Stimulated activated CD8-positive, alpha-beta memory T cell treated with anti-CD3 and anti-CD28 coated beads, Interleukin-4, amount 100 ng/mL, for 24 hours (primary cell): ENCODE data around the gene ADPRM.
"Not testable (repeated sequence)": the region's sequence is repeated elsewhere in the genome, so short reads cannot be mapped to it uniquely, and the experiment has no call there.

ENCODE experiments used
- DNase-seq: peaks from one replicate; pipeline ENCODE4 v3.0.0-alpha.2; 2020; ENCODE audit warnings: low read depth

ADPRM gene, protein sequence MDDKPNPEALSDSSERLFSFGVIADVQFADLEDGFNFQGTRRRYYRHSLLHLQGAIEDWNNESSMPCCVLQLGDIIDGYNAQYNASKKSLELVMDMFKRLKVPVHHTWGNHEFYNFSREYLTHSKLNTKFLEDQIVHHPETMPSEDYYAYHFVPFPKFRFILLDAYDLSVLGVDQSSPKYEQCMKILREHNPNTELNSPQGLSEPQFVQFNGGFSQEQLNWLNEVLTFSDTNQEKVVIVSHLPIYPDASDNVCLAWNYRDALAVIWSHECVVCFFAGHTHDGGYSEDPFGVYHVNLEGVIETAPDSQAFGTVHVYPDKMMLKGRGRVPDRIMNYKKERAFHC

DNA sequence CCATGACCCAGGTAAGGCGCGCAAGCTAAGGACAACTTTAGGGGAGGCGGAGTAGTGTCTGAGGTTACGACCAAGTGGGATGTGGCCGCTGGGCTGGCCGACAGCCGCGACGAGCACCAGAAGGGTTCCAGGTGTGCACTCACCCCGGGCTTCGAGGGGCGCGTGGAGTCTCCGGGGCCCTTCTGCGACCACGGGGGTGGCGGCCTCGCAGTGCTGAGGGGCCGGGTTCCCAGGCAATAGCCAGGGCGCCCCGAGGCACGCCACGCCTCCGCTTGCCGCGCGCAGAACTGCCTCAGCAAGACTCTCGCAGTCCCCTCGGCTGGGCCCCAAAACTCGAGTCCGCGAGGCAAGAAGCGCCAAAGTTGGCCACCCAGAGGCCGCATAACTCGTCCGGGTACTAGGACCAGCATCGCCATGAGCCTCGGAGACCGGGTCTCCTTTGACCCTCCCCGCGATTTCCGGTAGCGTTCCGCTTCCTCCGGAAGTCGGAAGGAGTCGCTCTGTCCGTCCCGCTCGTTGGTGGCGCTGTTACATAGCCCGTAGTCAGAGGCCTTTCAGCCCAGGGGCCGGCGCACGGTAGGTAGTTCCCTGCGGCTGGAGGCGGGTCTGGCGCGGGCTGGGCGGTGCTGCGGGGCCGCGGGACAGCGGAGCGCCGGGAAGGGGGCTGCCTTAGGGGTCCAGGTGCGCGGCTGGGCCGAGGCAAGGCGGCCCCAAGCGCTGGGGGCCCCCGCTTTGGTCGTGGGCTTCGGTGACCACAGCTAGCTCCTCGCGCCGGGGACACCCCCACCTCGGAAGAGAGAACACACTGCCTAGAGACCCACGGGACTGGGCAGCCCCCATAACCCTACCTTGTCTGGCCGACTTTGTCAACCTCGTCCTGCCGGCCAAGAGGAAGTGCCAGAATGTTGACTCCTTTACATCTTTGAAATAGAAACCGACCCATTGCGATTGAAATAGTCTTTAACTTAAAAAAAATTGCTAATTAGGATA is at the start of gene ADPRM, which contains the start of gene SCO1:
Gene ADPRM, plus strand, starts transcription at position 503 of the 990 bp plus-strand sequence. CDS start 7,333 bp downstream, outside the sequence.
Gene SCO1, minus strand, starts transcription at position 442 of the 990 bp plus-strand sequence. Its CDS starts 26 bp downstream, at position 416.
- DNase-seq, result peak; percentile 85

DNA sequence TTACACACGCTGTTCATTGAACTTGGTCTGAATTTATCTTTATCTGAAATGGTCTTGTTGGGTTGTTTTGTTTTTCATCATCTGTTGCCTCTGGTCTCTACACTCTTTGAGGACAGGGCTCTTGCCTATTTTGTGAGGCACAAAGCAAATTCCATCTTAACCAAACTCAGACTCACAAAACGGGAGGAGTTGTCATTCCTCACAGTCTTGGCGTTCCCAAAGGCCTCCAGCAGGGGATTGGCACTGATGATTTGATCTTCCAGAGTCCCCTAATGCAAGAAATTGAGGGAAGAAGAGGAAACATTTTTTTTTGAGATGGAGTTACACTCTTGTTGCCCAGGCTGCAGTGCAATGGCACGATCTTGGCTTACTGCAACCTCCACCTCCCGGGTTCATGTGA is 49.0 kb upstream of the ADPRM start:
- no peak for DNase-seq

DNA sequence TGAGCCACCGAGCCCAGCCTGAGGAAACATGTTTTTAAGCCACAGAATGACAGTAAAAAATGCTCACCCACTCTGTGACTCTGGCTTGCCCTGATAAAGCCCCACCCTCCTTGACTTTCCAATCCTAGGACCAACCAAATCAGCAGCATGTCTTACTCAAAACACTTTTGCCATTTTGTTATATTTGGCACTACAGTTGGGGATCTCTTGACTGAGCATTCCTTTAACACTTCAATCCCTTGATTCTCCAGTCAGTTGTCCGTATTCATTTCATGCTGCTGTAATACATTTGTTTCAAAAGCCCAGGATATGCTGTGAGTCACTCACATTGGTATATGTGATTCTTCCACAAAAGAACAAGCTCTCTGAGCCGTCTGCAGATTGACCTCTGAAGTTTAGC is 48.4 kb upstream of the ADPRM start:
- DNase-seq, result no peak

DNA sequence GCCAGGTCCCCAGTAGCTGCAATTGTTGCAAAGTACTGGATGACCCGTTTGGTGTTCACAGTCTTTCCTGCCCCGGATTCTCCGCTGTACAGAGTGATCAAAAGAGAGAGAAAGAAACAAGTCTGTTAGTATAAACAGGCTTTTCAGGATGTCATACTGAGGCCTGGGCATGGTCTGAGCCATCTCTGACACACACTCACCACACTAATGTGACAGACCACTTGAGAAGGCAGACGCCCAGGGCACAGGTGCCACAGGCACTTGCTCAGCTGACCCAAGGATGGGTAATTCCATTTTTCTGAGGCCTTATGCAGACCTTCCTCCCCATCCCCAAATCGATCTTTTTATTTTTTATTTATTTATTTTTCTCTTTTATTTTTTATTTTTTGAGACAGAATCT is 47.8 kb upstream of the ADPRM start:
- no peak for DNase-seq

DNA sequence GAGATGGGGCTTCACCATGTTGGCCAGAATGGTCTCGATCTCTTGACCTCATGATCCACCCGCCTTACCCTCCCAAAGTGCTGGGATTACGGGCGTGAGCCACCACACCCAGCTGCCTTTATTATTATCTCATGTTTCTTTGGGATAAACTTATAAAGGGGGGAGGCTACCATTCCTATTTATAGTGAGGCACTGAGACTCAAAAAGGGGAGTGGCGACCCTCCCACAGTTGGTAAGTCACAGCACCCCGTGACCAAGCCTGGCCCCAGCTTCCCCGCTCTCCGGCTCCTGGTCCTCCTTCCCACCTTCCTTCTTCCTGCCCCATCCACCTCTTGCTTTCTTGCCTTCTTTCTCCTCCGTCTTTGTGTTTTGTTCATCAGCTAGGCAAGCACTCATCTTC is 45.5 kb upstream of the ADPRM start:
- DNase-seq, result no peak

DNA sequence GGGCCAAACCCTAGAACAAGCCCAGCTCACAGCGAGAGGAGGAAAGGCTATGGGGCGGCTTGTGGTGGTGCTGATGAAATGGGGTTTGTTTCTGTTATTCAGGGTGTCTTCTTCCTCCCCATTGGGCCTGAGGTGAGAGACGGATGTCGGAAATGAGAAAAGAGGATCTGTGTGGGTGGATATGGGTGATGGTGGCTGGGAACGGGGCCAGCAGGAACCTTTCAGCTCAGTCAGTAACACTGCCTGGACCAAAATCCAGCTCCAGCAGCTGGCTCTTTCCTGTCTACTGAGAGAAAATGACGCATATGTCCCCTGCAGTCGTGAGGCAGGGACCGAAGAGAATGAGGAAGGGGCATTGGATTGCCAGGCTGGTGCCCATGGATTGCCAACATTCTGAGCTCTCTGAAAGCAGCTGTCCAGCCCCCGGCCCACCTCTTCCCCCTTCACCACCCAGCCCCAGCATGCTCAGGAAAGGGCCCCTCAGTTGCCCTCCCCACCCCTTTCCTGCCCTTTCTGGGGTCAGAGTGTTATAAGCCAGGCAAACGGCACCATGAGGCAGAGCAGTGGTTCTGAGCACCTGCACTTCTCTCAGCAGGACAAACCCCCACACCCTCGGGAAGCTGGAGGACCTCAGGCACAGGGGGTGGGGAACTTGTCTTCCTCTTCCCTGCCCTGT is 44.3 kb upstream of the ADPRM start:
- no peak for DNase-seq

DNA sequence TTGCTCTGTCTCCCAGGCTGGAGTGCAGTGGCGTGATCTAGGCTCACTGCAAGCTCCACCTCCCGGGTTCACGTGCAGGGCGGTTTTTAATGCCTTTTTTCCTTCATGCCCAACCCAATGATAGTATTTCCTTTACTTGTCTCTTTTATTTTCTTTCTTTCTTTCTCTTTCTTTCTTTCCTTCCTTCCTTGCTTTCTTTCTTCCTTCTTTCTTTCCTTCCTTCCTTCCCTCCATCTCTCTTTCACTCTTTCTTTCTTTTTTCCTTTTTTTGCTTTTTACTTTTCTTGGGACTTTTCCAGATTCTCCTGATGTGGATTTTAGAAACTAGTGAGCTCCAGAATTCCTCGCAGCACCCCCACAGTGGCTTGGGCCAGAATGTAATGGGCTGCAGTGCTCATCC is 43.4 kb upstream of the ADPRM start:
- DNase-seq, result no peak

DNA sequence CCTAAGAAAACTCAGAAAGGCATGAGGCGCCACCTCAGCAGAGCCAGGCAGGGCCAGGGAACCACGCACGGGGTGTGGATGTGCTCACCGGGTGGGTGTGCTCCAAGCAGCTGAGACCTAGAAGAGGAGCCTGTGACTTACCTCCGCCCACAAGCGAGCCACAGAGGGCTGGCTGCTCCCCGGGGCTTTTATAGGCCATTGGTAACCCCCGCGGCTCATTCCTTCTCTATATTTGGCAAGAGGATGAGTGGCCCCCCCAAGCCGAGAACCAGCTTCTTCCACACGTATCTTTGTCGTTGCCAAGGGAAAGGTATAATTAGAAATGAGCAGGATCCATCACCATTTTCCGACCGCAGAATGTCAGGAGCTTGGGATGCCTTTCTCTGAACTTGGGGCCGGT is 40.2 kb upstream of the ADPRM start, which contains the start of gene MYH3:
Gene MYH3, minus strand, starts transcription at position 162 of the 400 bp plus-strand sequence. CDS start 2,245 bp downstream, outside the sequence.
- no peak for DNase-seq

DNA sequence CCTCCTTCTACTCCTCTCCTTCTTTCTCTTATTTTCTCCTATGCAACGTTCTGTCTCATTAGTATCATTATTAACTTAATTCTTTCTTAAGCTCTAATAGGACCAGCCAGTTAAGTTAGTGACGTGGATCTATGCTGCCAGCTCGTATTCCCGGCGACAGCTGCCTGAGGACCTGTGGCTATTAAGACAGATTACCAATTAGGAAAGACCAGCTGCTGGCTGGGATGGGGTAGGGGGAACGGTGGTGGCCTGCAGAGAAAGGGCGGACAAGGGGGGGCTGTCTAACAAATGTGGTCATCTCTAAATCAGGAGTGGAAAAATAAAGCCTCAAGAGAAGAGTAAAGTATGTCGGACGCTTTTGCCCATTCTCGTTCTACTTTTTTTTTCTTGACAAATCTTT is 39.5 kb upstream of the ADPRM start:
- no peak for DNase-seq

DNA sequence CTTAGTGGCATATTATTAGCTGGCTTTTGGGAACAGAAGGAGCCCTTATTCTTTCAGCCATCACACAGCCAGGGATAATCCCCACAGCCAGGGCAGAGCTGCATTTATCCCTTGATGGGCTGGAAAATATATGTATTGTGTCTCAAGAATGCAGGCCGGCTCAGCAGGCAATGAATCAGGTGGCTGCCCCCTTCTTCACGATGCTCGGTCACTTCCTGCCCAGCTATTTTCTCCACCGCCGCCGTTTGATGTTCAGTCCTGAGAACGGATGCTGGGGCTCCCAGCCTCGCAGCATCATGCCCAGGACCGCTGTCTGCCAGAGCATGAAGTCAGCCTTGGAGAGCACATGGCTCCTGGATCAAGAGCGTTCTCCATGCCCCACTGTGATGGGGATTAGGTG is 36.0 kb upstream of the ADPRM start:
- DNase-seq, result no peak

DNA sequence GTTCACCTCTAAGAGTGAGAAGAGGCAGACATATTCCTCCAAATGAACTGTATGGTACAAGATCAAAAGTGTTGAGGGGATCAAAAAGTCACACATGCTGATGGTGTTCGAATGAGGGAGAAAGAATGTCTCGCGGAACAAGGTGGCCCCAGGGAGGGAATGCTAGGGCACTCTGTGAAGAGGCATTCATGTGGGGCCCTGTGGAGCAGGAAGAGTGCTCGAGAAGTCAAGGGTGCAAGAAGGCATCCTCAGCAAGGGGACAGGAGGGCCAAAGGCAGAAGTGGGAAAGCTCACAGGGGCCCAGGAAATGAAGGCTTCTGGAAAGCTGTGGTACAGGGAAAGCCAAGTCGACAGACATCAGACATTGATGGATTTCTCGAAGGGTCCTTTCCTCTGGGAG is 34.2 kb upstream of the ADPRM start:
- no peak for DNase-seq

DNA sequence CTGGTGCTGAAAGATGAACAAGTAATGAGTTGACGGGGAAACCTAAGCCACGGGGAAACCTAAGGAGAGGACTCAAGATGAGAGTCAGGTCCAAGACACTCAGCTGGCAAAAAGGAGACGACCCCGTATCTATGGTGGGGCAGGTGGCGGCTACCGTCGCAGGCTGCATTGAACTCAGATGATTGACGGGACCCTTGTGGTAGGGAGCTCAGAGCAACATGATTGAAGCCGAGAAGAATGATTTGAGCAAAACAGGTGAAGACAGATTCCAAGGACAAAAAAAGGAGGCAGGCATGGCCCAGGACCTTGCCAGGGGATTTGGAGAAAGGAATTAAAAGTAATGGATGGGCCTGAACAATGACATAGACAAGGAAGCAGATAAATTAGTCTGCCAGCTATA is 32.8 kb upstream of the ADPRM start:
- no peak for DNase-seq

DNA sequence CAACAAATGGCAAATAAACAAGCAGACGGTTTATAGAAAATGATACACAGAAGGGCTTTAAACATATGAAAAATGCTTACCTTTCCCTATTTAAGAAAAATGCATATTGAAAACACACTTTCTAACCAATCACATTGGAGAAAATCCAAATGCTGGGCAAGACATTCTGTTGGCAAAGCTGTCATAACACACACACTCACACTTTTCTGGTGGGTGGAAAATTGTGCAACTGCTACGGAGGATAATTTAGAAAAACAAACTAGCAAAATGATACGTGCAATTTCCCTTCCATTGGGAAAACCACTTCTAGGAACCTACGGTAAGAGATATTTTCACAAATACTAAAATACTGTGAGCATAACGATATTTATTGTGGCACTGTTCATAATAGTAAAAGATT is 30.5 kb upstream of the ADPRM start:
- no peak for DNase-seq

DNA sequence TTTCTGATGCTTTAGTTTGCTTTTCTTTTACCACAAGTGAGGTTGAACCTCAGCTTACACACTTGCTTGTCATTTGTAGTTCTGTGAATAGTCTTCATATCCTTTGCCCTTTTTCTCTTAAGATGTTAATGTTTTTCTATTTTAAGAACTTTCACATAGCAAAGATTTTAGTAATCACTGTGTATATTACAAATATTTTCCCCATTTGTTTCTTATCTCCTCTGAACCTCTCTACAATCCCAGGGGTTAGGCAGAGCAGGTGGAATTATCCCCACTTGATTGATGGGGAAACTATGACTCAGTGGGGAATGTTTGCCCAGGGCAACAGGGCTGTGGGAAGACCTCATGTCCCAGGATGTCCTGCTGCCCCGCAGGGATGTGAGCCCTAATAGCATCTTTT is 28.6 kb upstream of the ADPRM start:
- DNase-seq, result no peak

DNA sequence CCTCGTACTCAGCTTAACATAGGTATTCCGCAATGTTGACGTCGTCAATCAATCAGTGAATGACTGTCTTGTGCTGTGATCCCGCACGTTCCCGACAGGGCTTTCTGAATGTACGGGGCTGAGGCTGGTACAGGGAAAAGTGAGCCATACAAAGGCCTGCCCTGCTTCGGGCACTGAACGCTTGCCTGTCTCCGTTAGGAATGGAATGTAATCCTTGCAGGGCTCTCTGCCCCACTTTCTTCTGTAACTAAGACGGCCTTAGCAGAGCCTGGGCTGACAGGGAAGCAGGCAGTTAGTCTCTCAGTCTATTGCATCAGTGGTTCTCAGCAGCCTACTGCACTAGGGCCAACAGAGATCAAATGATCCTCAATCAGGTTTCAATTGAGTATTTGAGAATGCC is 24.1 kb upstream of the ADPRM start:
- no peak for DNase-seq

DNA sequence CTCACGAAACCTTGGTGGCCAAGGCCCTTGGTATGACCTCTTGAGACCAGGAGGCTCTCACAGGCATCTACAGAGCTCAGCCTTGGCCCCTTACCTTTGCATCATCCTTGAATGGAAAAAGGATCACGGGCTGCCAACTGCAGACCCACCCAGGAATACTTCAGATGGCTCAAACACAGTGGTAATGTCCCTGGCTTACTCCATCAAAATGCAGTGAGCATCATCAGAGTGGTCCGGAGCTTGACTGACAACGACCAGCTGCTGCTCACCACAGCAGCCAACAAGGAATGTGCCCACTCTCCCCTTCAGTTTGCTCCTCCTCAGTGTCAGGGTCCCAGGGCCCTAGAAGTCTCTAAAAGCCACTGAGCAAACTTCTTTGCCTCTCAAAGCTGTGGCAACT is 22.7 kb upstream of the ADPRM start:
- DNase-seq, result no peak

DNA sequence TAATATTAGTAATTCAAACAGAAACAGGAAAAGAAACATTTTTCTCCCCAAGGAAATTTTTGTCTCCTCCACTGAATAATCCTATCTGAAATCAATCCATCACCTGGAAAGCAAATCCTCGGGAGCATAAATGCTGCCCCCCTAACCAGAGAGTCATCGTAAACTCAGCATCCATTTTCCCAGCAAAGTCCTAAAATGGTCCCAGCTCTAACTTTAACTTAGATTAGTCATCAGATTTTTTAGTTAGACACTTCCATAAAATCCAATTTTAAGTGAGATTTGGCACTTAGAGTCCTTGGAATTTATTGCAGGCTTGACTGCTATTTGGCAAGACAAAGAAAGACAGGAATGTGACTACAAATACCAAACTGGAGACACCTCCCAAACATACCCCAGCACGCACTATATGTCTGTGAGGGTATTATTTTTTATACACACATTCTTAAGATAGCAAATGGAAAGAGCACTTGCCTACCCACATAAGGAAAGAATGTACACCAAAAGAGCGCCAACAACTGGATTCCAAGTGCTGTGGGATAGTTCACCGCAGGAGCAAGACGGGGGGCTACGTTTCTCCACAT is 15.4 kb upstream of the ADPRM start:
- no peak for DNase-seq

DNA sequence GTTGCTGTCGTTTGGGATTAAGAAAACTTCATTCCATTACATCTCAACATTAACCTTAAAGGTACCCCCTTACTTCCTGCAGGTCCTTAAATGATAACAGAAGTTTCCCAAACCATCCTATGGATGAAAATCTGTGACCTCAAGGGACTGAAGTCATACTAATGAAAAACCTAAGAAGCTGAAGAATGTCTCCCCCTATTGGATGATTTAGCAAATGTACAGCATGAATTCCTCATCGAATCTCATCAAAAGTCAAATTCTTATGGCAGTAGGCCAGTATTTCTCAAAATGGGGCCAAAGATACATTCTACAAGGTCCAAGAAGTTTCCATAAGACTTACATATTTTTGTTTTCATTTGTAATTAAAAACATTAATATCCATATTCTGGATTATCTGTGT is 13.5 kb upstream of the ADPRM start:
- no peak for DNase-seq

DNA sequence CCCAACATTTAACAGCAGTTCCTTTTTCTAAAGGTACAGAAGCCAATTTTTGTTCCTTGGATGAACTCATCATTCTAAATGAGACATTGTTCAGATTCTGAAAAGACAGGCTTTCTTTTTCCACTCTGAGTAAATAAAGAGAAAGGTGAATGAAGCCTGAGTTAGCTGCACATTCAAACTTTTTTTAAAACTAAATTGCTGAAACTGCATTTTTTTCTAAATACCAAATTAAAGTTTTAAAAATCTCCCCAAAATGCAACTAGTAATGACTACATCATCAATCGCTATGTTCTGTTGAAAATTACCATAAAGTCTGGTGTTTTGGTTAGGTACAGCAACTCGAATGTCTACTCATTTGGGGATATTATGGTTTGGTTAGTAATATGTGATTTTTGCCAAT is 9.9 kb upstream of the ADPRM start:
- DNase-seq, result no peak

DNA sequence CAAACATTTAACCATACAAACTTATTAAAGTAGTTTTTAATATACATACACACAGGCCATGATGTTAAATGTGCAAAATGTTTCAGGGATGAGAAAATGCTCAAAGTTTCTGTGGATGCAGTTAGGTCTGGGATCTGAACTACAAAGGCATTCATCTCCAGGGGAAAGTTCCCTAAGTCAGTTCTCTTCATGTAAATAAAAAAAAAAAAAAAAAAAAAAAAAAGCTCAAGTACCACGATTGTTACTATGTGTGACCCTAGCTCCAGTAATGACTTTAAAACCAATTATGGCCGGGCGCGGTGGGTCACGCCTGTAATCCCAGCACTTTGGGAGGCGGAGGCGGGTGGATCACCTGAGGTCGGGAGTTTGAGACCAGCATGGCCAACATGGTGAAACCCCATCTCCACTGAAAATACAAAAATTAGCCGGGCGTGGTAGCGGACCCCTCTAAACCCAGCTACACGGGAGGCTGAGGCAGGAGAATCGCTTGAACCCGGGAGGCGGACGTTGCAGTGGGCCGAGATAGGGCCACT is 1.5 kb upstream of the ADPRM start:
- DNase-seq, result not testable (repeated sequence)

DNA sequence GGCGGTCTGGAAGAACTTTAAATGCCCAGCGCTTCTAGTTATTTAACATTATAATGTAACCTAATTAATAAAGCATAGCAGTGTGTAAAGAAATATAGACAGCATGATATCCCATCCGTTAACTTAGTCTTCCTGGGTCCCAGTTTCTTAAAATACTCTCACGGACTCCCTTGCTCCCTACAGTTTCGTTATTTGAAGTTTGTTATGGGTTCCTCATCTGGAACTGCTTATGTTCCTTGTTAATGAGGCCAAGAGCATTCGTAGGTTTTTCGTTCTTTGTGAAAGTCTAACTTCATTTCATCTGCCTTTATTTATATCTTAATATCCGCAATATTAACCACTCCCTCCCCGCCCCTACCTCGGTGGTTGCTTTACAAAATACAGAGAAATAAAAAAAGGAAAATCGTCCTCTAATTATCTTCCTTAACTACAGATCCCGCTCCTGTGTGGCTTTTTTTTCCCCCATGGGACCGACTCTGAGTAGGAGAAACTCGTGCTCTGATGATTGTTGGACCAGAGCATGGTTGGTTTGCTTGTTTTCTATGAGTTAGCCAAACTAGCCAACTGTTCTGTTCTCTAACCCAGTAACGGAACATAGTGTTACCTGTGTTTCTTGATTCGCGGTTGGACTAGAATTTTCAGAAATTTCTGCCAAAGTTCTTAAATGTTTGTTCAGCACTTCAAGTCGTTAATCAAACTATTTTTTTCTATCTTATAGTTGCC is 863 bp downstream of the ADPRM start:
- DNase-seq, result no peak
